NCI-H146 treated with DMSO at 0.1 percent for 48 hours (cell line): ENCODE data around the gene FAM53B.
"Not testable (repeated sequence)": the region's sequence is repeated elsewhere in the genome, so short reads cannot be mapped to it uniquely, and the experiment has no call there.

Experiments used
- DNase-seq: peaks from one replicate; lab custom pipeline; 2025; ENCODE audit not compliant: unreplicated experiment; lab: John Stamatoyannopoulos, UW

Gene FAM53B, protein sequence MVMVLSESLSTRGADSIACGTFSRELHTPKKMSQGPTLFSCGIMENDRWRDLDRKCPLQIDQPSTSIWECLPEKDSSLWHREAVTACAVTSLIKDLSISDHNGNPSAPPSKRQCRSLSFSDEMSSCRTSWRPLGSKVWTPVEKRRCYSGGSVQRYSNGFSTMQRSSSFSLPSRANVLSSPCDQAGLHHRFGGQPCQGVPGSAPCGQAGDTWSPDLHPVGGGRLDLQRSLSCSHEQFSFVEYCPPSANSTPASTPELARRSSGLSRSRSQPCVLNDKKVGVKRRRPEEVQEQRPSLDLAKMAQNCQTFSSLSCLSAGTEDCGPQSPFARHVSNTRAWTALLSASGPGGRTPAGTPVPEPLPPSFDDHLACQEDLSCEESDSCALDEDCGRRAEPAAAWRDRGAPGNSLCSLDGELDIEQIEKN

DNA sequence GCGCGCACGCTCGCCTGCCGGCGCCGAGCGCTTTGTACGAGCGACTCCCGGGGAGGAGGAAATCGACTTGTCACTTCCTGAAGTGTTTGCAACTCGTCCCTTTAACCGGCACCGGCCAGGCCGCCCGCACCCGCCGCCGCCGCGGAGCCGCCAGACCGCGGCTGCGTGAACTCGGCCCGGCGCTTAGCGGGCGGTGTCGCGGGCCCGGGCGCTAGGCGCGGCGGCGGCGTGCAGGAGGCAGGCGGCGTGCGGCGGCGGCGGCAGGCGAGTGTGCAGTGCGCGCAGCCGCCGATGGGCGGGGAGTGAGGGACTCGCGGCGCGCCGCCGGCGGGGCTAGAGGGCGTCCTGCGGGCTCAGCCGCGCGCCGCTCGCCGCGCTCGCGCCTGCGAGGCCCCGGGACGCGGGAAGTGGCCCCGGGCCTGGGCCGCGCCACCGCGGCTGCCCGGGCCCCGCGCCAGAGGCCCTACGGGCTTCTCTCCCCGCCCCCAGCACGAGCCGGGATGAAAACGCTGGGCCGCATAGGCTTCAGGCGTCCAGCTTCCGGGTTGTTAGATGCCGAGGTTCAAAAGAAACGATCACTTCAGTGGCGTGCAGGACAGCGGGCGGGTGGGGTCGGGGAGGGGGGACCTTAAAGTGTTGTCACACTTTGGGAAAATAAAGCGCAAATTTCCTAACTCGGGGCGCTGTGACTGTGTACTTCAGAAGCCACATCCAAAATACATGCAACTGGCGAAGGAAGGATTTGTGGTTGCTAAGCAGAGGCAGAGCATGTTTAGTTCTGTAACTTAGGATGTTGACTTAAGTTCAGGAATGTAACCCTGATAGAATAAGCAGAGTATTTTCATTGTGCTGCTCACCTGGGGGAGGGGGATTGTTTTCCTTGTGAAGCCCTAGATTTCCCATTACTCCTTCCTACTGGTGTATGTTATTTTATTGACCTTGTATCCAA is at the start of gene FAM53B:
FAM53B (minus strand) TSS at position 277 of the 949 bp plus-strand sequence. CDS start 37,665 bp downstream, outside the sequence.
- peak; percentile 47 for DNase-seq

DNA sequence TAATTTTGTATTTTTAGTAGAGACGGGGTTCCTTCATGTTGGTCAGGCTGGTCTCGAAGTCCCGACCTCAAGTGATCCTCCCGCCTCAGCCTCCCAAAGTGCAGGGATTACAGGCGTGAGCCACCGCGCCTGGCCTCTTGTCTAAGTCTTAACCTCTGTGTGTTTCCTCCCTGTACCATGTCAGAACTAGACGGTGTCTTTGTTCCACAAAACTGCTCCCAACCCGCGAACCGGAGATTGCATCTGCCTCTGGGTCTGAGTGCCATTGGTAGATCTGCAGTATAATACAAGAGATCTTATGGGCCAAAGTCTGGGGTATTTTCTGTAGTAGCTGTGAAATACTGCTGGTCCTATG is 48.8 kb upstream of the FAM53B start:
- DNase-seq = no peak

DNA sequence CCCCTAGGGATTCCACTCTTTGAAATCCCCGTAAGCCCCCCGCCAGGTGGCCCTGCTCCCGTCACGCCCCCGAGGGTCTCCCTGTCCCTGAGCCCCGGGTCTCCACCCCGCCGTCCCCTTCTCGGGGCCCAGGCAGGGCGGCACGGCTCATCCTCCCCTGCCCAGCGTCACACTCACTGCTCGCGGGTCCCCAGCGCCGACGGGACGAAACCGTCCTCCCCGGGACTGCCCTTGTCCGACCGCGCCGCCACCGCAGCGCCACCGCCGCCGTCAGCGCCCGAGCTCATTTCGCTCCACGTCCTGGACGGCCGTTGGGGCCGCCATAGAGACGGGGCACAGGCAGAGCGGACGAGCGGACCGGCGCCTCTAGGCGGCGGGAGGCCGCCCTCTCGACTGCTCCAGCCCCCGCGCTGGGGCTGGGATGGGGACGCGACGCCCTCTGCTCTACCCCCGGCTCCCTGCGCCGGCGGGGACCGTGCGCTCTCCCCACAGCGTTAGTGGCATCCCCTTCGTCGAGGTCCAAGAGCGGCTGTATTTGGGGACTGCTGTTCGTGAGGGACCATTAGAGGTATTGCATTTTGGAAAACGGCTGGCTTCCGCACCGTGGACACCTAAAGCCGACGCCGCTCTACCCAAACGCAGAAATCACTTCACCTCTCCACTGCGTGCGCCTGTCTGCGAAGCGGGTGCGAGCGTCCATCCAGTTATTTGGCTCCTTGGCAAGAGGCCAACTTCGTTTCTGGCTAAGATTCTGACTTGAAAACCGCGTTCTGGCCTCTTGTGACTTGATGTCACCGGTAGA is 47.6 kb upstream of the FAM53B start, which contains the start of gene EEF1AKMT2:
EEF1AKMT2 (minus strand) TSS at position 341 of the 802 bp plus-strand sequence; CDS start at position 287, 54 bp downstream.
- DNase-seq = peak; percentile 78

DNA sequence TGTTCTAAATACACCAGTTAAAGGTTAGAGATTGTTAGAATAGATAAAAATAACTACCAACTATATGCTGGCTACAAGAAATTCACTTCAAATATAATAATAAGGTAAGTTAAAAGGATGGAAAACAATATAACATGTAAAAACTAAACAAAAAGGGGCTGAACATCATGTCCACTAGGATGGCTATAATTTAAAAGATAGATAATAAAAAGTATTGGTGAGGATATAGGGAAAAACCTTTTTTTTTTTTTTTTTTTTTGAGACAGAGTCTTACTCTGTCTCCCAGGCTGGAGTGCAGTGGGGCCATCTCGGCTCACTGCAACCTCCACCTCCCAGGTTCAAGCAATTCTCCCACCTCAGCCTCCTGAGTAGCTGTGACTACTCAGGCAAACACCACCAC is 38.7 kb upstream of the FAM53B start:
- DNase-seq = not testable (repeated sequence)

DNA sequence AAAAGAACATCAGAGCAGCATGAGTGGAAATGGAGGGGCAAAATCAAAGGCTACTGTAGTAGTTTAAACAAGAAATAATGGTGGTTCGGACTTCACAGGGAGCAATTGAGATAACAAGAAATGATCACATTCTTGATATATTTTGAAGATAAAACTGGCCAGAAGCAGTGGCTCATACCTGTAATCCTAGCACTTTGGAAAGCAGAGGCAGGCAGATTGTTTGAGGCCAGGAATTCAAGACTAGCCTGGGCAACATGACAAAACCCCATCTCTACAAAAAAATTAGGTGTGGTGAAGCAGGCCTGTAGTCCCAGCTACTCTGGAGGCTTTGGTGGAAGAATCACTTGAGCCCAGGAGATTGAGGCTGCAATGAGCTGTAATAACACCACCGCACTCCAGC is 24.6 kb upstream of the FAM53B start:
- DNase-seq = no peak

DNA sequence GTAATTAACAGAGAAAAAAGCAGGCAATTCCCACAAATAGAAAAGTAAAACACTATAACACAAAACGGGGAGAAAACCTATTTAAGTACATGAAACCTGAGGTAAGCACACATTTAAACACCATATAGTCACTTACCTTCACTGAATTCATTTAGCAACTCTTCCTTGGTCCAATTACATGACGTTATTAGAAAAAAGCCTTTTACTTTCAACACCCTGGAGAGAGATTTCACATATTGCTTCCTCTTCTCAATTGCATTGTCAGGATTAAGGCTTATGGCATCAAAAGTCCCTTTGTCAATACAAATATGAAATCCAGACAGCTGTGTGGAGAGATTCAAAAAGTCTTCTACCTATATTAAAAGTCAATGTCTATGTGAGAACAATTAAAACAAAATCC is 21.1 kb upstream of the FAM53B start:
- DNase-seq = no peak

DNA sequence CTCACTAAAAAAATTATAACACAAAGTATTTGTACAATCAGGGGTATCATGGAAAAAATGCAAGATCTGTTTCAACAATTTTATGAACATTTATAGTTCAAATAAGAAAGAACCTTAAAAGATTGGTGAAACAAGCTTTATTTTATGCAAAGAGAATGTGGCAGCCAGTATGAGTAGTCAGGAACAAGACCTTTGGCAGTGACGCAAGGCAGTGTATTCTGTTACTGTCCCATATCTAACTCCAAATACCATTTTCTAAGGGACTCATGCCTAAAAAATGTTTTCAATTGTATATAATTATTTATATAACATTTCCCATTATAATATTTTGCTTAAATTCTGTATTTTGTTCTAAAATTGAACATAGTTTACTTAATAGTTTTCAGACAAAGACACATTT is 19.1 kb upstream of the FAM53B start:
- no peak for DNase-seq

DNA sequence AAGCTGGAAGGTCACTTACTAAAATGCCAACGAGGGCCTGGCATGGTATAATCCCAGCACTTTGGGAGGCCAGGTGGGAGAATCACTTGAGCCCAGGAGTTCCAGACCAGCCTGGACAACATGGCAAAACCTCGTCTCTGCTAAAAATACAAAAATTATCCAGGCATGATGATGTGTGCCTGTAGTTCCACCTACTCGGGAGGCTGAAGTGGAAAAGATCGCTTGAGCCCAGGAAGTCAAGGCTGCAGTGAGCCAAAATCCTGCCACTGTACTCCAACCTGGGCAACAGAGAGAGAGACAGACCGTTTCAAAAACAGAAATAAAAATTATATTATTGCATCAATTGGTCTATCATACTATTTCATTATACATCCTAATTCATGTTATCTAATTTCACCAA is 18.1 kb upstream of the FAM53B start:
- DNase-seq = no peak

DNA sequence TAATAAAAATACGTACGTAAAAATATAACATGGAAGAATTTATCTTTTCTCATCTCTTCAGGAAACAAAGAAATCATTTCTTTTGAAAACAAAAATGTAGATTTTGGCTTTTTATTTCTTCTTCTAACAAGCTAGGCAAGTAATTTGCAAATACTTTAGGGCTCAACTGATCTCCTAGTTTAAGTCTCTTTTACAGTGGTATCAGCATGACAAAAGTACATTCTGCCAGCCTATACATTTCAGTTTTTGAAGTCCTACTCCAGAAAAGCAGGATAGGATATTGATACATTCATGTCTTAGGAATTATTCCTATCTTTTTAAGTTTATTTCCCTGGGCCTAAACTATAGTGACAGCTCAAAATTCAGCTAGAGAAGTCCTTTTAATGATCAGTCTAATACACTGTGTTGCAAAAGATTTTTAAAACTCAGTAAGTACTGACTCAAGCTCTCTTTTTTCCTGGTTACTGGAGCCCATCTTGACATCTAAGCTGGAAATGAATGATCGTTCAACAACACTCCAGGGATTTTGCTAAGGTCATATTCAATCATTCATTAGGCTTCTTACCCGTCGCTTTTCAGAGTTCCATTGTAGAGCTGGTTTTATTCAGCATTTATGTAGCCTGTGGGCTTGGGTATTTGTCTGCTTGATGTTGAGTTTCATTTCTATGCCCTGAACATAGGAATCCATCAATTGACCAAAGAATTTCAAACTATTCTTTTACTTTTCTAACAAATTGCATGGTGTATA is 12.2 kb upstream of the FAM53B start:
- no peak for DNase-seq

DNA sequence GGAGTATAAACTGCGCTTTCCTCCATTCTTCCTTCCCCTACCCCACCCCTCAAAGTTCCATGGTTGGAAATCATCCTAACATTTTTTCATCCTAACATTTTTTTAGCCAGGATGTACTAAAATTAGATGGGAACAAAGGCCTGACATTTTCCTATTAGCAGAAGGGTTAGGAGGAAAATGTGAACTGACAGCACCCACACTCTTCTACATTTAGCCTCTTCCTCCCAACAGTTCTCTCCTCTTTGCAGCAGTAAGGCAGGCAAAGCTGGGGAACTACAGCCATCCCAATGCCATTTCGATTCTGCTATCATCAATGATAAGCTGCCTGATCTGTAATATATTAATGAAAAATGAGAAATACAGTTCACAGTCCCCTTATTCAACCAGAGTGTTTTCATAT is 11.4 kb upstream of the FAM53B start:
- no peak for DNase-seq

DNA sequence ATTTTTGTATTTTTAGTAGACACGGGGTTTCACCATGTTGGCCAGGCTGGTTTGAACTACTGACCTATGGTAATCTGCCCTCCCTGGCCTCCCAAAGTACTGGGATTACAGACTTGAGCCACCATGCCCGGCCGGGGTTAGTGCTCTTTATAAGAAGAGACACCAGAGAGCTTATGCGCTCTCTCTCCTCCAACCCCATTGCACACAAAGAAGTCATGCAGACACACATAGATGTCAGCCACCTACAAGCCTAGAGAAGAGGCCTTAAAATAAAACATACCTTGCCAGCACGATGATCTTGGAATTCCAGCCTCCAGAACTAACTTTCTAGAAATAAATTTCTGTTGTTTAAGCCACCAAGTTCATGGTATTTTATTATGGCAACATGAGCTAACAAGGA is 10.0 kb upstream of the FAM53B start:
- no peak for DNase-seq

DNA sequence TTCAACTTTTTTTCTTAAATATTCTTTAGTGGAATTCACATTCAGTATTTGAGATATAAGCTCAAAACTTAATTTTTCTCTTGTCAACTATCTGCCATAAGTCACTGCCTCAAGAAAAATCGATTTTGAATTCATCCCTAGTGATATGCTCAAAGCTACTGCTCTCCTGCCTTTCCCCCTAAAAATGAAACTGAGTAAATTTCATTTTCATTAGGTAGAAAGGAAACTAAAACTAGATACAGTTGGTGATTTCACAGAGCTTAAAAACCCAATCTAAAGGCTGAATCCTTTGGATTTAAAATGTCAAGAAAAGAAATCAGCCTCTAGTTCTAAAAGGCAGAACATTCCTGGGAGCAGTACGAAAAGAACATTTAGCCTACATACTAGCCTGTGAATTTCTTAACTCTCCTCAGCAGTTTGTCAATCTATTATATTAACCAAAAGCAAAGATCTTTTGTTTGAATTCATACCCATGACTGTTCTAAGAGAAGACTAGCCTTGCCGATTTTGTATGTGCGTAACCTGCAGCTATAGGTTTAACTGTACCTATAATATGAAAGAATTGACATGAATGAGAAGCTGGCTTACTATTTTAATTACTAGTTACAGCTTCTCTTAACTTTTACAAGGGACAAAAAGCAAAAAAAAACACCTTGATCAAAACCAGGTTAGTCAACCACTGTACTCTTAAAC is 4.9 kb upstream of the FAM53B start:
- no peak for DNase-seq

DNA sequence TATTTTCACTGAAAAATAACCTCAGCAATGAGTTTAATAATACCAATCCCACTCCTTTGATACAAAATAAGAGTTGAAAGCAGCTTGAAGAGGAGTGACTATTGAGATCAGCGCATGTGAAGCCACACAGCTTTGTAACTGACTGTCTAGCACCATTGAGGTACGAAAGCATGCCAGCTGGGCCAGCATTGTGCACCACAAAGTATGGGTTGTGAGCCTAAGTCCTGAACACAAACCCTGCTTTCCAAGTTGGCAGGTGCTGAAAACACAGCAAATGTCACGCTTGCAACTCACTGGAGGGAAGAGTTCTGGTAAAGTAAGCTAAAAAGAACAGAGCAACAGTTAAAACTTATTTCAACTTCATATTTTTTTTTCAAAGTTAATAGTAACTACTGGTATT is 4.0 kb upstream of the FAM53B start:
- DNase-seq = no peak

DNA sequence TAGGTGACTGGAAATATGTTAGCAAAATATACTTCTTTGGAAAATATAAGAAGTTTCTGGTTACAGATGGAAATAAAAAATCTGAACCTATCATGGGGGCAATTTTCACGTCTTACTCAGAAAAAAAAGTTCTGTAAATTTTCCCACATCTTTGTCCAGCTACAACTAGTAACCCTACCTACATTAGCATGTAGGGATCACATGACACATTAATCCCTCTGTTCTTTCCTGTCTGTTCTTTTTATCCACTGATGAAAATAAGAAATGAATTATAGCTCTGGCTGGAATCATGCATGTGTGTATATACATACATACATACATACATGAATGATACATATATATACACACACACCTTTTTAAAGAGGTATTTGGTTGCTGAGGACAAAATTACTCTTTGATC is 3.6 kb upstream of the FAM53B start:
- no peak for DNase-seq

DNA sequence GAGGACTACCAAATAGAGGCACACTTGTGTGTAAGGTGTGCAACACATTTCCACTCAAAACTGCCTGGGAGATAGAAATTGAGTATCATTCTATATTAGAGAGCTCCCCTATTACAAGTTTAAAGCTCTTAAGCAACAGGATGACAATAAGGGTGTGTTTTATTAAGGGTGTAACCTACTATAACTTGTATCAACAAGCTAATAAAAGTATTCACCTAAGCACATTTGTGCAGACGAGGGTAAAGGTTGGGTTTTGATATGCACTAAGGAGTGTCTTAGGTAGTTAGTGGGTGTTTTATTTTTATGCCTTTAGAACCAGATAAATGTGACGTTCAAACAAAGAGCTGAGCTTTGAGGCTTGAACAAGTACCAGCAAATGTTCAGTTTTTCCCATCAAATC is 2.8 kb upstream of the FAM53B start:
- no peak for DNase-seq

DNA sequence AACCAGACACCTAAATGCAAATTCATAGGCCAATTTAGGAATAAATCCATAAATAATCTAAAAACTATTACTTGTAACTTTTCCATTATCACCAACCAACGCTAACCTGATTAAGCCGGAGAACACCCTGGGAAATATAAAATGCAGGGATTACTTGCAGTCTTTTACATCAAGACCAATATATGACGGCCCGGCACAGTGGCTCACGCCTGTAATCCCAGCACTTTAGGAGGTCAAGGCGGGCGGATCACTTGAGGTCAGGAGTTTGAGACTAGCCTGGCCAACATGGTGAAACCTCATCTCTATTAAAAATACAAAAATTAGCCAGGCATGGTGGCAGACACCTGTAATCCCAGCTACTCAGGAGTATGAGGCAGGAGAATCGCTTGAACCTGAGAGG is 2.3 kb upstream of the FAM53B start:
- DNase-seq = not testable (repeated sequence)

DNA sequence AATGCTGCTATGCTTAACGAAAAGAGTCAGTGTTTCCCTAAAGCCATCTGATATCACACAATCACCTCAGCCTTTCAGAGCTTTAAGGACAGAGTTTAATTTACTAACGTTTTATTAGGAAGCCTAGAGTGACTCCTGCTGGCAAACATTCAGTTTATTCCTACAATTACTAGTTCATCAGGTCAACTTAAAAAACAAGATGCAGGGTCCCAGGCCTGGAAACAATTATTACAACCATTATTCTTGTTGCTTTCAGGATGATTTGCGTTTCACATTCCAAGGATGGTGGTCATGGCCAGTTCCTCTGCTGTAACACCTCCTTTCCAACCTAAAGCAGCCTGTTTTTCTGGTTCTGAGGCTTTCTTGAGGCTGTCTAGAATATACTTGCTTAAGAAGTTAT is 1.5 kb upstream of the FAM53B start:
- peak; percentile 23 for DNase-seq

DNA sequence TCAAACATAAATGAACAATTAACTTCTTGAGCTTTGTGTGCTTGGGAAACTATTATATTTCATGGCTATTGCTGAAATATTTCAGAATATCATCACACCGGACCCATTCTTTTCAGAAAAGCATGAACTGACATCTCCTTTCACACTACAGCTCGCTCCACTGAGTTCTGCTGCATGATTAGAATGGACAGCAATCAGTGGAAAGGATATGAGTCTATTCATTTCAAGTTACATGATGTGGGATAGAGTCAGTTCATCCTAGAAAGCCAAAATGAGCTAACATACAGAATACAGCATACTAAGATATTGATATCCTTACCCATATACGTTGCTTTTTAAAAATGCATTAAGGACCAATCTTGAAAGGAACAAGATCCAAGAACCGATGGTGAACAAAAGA is 1.1 kb upstream of the FAM53B start:
- DNase-seq = no peak

DNA sequence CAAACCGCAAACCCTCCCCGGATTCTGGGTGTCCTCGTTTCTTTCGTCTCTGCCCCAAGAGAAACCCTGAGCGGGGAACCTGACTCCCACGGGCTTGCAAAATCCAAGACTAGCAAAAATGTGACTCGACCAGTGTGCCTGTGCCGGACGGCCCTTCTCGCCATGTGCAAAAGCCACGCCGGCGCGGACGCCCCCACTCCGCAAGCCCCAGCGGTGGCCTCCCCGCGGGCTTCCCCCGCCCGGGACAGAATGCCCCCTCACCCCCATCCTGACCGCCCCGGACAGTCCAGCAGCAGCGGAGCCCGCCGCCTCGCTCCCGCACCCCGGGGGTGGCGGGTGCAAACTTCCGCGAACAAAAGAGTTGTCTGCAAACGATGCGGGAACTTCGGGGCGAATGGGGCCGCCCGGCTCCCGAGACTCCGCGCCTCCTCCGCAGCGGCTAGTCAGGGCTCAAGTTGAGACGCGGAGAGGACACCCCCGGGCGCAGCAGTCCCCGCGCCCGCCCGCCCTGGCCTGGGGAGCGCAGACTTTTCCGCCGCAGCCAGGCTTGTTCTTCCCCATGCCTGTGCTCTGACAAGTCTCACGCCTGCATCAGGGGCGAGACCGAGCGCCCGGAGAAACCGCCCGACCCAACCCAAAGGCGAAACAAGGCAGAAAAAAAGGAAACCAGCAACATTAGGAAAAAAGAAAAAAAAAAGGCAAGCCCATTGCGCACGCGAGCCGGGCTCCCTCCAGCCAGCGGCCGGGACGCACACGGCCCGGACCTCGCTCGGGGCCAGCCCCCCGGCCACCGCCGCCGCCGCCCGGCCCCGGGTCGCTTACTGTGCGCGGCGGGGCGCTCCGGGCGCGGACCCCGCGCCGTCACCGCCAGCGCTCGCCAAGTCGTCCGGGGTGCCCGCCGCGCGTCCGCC is 732 bp downstream of the FAM53B start:
- peak; percentile 5 for DNase-seq
